Adrenal gland (tissue), 12 donors: ENCODE measurements around the gene PRLR. TPM values are rescaled to one million over a fixed set of nuclear protein-coding genes. Genes with fewer than 3 reads are reported as not detected.
A peak's percentile ranks its signal among the peaks of the same experiment; 100 is the strongest.

Experiments
- DNase-seq, 7 donors: peaks; one replicate each; pipeline ENCODE4 v3.0.0-alpha.2; 2019 to 2020
- H3K27ac ChIP-seq, 5 donors: fragments of 200-600 bp; sonication (generic) in 4 of 5; 1 replicate in 3 of 5; 2 replicates in 2 of 5; pipeline versions ENCODE4 v1.5.1 to v1.8.0; 2016 to 2020; ENCODE audit warnings: mild to moderate bottlenecking in 1 of 5
- H3K27me3 ChIP-seq: fragments of 200-600 bp; 2 replicates; pipeline ENCODE4 v1.8.0; 2021
- H3K36me3 ChIP-seq, 2 donors: fragments of 200-600 bp; replicated peaks in 1 of 2; 1 replicate in 1 of 2; 2 replicates in 1 of 2; pipeline versions ENCODE4 v1.5.1 to v1.8.0; 2018 to 2022
- H3K4me1 ChIP-seq, 2 donors: fragments of 200-600 bp; replicated peaks in 1 of 2; 1 replicate in 1 of 2; 2 replicates in 1 of 2; pipeline versions ENCODE4 v1.5.1 to v1.8.0; 2018 to 2021
- H3K4me3 ChIP-seq, 4 donors: fragments of 200-600 bp; sonication (generic) in 3 of 4; one replicate each; pipeline ENCODE4 v1.5.1; 2016 to 2018
- H3K9me3 ChIP-seq, 3 donors: fragments of 200-600 bp; sonication (generic) in 1 of 3; replicated peaks in 1 of 3; 1 replicate in 2 of 3; 2 replicates in 1 of 3; pipeline versions ENCODE4 v1.5.1 to v1.8.0; 2016 to 2021
- POLR2A ChIP-seq, 2 donors: fragments of 450-650 bp; IDR thresholded peaks; one replicate each; pipeline ENCODE4 v1.6.1; 2017; ENCODE audit warnings: antibody characterized with exemption in 2 of 2, mild to moderate bottlenecking in 2 of 2, moderate library complexity in 1 of 2
- WGBS, 4 donors: extraction: QIAGEN DNeasy Blood & Tissue Kit in 2 of 4; methylation state at CpG; one replicate each; pipeline versions ENCODE4 v1.1.5 to v1.1.7; 2013 to 2017; 5-methylcytosine and 5-hydroxymethylcytosine counted together
- intact Hi-C, 2 donors: fragments of 100-400 bp; cut with DNase I; formaldehyde crosslinking; loops; one replicate each; pipeline versions ENCODE4 v1.14.1 to v1.15.0; 2022 to 2023
- polyA plus RNA-seq, 3 donors: library from polyadenylated mRNA; stranded (reverse); fragments of 200-250 nt in 2 of 3; fragments of 350-450 nt in 1 of 3; fragmentation: Illumina TruSeq in 1 of 3; extraction: RNeasy Lipid Tissue Mini Kit (QIAGEN cat#74804) in 1 of 3; gene quantifications; one replicate each; pipeline ENCODE4 v1.2.3, GENCODE V29; 2013 to 2014
- total RNA-seq, 9 donors: library from RNA; depleted of rRNA in 4 of 9; stranded (reverse); fragments of >200 nt in 4 of 9; fragments of 120-200 nt in 1 of 9; fragmentation: NEBNext Ultra II Directional in 1 of 9; extraction: Animal tissue kit (Norgen Biotek cat#: 25700) in 1 of 9; gene quantifications; one replicate each; pipeline versions ENCODE4 v1.1.0 to v1.2.4, GENCODE V29; 2013 to 2023
- TF ChIP-seq, protein P1 (sequence below), 6 experiments: fragments of 450-650 bp in 4 of 6; fragments of 200-600 bp in 2 of 6; sonication (generic) in 1 of 6; IDR thresholded peaks; 1 replicate in 5 of 6; 2 replicates in 1 of 6; pipeline versions ENCODE4 v1.5.1 to v1.8.0; 2016 to 2021; ENCODE audit warnings: antibody characterized with exemption in 6 of 6, mild to moderate bottlenecking in 2 of 6, moderate library complexity in 1 of 6
- donor health status: healthy with polysubstance abuse.
- donor health status: Bipolar disorder and iron deficiency.
- donor health status: DM: yes; HTN: yes; CAD: no.
- donor health status: DM: no; HTN: no; CAD: no.
- donor health status: DM: no; HTN: no; CAD: no.
- donor health status: DM: yes; HTN: yes; CAD: no.

Gene PRLR
- total and polyA plus RNA-seq, 12 donors = 2.1 to 149 (median 74.1) TPM

DNA sequence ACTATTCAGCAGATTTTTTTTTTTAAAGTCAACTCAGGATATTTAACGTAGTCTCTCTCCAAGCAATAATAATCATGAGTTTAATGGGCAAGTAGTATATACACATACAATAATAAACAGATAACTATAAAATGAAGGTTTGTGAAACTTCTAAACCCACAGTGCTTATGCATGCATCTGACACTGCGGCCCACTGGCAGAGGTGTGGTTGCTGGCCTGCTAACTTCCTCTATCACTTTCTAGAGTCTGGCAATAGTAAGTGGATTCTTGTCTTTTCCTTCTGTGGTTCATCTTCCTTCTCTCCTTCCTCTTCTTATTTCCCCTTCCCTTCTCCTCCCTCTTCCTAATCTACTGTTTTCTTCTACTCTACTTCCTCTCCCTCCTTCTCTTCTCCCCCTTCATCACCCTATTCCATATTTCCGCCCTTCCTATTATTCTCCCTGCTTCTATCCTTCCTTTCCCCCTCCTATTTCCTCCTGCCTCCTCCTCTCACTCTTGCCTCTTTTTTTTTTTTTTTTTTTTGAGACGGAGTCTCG is 164.0 kb downstream of the PRLR start:
- Histone ChIP-seq H3K4me3 (no peak overlapping the region), H3K27ac (no peak overlapping the region), H3K27me3 (no peaks in the 10 kb centered on the region), H3K36me3 (no peaks in the 10 kb centered on the region), H3K4me1 (no peaks in the 10 kb centered on the region), H3K9me3 (no peaks in the 10 kb centered on the region)
- TF ChIP-seq POLR2A (IDR thresholded peaks at IDR 0.05) = no peak
- TF ChIP-seq, protein P1, sequence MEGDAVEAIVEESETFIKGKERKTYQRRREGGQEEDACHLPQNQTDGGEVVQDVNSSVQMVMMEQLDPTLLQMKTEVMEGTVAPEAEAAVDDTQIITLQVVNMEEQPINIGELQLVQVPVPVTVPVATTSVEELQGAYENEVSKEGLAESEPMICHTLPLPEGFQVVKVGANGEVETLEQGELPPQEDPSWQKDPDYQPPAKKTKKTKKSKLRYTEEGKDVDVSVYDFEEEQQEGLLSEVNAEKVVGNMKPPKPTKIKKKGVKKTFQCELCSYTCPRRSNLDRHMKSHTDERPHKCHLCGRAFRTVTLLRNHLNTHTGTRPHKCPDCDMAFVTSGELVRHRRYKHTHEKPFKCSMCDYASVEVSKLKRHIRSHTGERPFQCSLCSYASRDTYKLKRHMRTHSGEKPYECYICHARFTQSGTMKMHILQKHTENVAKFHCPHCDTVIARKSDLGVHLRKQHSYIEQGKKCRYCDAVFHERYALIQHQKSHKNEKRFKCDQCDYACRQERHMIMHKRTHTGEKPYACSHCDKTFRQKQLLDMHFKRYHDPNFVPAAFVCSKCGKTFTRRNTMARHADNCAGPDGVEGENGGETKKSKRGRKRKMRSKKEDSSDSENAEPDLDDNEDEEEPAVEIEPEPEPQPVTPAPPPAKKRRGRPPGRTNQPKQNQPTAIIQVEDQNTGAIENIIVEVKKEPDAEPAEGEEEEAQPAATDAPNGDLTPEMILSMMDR (IDR thresholded peaks at IDR 0.05) = no peak
- DNase-seq = no peak
- intact Hi-C loops = no loop called here
- 91 to 95% (median 93%) methylated on average over 4 to 5 of the region's 5 CpGs for WGBS, 4 donors

DNA sequence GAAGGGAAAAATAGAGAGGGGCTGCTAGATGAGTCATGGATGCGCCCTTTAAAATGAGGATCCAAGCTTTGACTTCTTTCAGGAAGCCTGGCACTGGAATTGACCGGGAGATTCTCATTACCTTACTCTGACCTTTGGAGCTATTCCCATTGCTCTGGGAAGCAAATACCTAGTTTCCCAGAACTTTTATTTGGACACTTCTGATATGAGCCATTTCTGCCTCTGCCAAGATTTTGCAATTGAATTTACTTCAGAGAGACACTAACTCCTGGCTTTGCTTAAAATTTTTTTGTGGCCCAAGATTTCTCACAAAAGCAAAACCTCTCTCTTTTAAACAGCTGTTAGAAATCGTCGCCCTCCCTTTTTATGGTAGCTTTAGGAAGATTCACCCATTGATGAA is 166.9 kb downstream of the PRLR start:
- WGBS, 4 donors = 80 to 88% (median 82%) methylated on average over 4 of the region's 4 CpGs
- DNase-seq = peak in 1 of 7 donors; percentile 6
- Histone ChIP-seq H3K4me1 (no peaks in the 10 kb centered on the region), H3K4me3 (no peak overlapping the region), H3K27me3 (no peaks in the 10 kb centered on the region), H3K27ac (no peak overlapping the region), H3K36me3 (no peaks in the 10 kb centered on the region), H3K9me3 (no peaks in the 10 kb centered on the region)
- no peak for TF ChIP-seq POLR2A (IDR thresholded peaks at IDR 0.05)
- TF ChIP-seq, protein P1 (IDR thresholded peaks at IDR 0.05) = no peak
- intact Hi-C loops = no loop called here

DNA sequence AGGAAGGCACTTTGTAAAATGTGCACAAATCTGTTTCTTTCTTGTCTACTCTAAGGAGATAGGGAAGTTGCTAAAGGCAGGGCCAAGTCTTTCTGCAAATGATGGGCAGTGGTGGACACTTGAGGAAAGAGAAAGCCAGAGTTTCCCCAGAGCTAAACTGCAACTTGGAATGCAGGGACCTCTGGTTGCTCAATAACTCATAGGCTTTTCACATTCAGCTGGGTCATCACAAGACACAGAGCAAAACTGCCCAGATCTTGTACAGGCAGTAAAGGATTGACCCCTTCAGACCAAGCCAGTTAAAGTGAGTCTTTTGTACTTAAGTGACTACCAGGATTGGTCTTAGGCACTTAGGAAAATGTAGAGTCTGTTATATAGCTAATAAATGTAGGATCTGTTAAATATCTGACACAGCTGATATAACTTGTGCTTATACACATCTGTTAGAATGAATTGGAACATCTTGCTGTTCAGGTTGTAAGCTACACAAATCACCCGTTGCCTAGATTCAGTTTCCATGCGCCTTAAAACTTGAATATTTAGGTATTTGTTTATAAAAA is 169.0 kb downstream of the PRLR start:
- TF ChIP-seq, protein P1 (IDR thresholded peaks at IDR 0.05) = no peak
- TF ChIP-seq POLR2A (IDR thresholded peaks at IDR 0.05) = no peak
- no peak overlapping the region for H3K4me3 ChIP-seq
- no peak overlapping the region for H3K27ac ChIP-seq
- H3K9me3 ChIP-seq = no peaks in the 10 kb centered on the region
- no peaks in the 10 kb centered on the region for H3K27me3 ChIP-seq
- intact Hi-C loops = no loop called here
- peak in 2 of 7 donors; percentile 6 to 15 for DNase-seq
- no peaks in the 10 kb centered on the region for H3K4me1 ChIP-seq
- 94 to 96% (median 95%) methylated on average over 2 of the region's 2 CpGs for WGBS, 4 donors
- no peaks in the 10 kb centered on the region for H3K36me3 ChIP-seq

DNA sequence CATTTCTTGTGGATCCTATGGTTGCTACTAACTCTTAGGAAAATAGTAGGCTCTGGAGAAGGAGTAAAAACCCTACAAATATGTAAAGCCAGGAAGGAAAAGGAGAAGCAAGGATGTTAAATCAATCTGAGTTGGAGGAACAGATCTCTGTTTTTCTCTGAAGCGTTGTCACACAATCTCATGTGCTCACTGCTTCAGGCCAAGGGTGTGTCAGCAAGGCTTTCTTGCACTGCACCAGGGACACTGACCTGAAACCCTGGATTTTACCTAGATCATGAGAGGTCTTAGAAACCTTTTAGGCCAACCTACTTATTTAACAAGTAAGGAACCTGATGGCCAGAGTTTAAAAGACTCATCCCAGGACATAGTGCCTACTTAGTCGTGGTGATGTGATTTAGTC is 170.1 kb downstream of the PRLR start:
- Histone ChIP-seq H3K27ac (no peak overlapping the region), H3K4me1 (no peaks in the 10 kb centered on the region), H3K27me3 (no peaks in the 10 kb centered on the region), H3K4me3 (no peak overlapping the region), H3K36me3 (no peaks in the 10 kb centered on the region), H3K9me3 (no peaks in the 10 kb centered on the region)
- WGBS, 4 donors = 75 to 90% (median 88%) methylated on average over 2 of the region's 2 CpGs
- intact Hi-C loops = no loop called here
- TF ChIP-seq, protein P1 (IDR thresholded peaks at IDR 0.05) = no peak
- no peak for TF ChIP-seq POLR2A (IDR thresholded peaks at IDR 0.05)
- DNase-seq = no peak
